Stimulated activated effector memory CD8-positive, alpha-beta T cell treated with anti-CD3 and anti-CD28 coated beads, Interleukin-12 subunit alpha, Interleukin-12 subunit beta, amount 100 ng/mL, for 72 hours (primary cell): Measurements from ENCODE around the gene IGFBP7.
"Not testable (repeated sequence)": the region's sequence is repeated elsewhere in the genome, so short reads cannot be mapped to it uniquely, and the experiment has no call there.

Experiments used
- ATAC-seq: fragments of 150-1000 bp; cut with Tn5 transposase; 2 replicates; pipeline ENCODE4 v1.10.0; 2021
- DNase-seq, 2 donors: peaks; one replicate each; pipeline ENCODE4 v3.0.0; 2021 to 2022; ENCODE audit warnings: low spot score in 2 of 2
- H3K27ac Mint-ChIP-seq: one replicate; pipeline ENCODE4 v1.8.0; 2022; ENCODE audit warnings: mild to moderate bottlenecking, mixed read lengths
- H3K36me3 Mint-ChIP-seq: one replicate; pipeline ENCODE4 v1.8.0; 2022; ENCODE audit warnings: mild to moderate bottlenecking, mixed read lengths
- H3K4me1 Mint-ChIP-seq: one replicate; pipeline ENCODE4 v1.8.0; 2022; ENCODE audit warnings: mixed read lengths
- H3K4me3 Mint-ChIP-seq: one replicate; pipeline ENCODE4 v1.8.0; 2022; ENCODE audit warnings: mild to moderate bottlenecking, mixed read lengths
- H3K9me3 Mint-ChIP-seq: one replicate; pipeline ENCODE4 v1.8.0; 2022; ENCODE audit warnings: mixed read lengths

The IGFBP7 gene

DNA sequence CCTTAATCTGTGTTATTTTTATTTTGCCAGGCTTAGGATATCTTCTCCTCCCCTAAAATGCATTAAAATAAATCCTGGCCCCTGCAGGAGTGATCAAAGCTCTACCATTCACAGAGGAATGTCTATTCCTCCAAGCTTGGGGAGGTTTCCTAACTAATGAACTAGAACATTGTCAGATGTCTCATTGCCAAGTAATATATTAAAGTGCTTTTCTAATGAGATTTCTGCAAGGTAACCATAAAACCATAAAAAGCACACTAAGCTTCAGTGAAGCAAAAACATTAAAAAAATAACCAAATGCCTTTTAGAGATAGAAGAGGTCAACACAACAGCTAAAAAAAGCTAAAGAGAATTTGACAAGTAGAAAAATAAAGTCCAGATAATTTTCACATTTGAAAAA lies 34.8 kb downstream of the IGFBP7 start:
- H3K4me1 Mint-ChIP-seq: no peaks in the 10 kb centered on the region
- H3K27ac Mint-ChIP-seq: no peak overlapping the region
- no peaks in the 10 kb centered on the region for H3K36me3 Mint-ChIP-seq
- DNase-seq (no peak), ATAC-seq (no peak)
- no peak overlapping the region for H3K4me3 Mint-ChIP-seq
- no peaks in the 10 kb centered on the region for H3K9me3 Mint-ChIP-seq

DNA sequence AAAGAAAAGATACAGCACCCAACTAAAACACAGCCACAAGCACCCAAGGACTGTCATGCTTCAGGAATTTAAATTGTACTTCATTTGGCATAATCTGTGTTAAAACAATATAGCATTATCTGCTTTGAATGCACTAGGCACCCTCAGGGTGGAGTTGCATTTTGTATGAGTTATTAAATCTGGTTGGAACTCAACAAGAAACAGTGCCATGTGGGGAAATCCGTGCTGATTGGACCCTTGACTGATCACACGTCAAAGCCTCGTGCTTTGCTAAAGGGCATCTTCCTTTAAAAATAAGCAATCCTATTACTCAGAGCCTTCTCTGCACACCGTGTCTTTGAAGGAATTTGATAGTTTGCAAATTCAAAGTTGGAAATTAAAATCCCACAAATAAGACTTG lies 35.4 kb downstream of the IGFBP7 start:
- ATAC-seq (no peak), DNase-seq (no peak)
- no peaks in the 10 kb centered on the region for H3K9me3 Mint-ChIP-seq
- H3K27ac Mint-ChIP-seq: no peak overlapping the region
- no peaks in the 10 kb centered on the region for H3K36me3 Mint-ChIP-seq
- H3K4me1 Mint-ChIP-seq: no peaks in the 10 kb centered on the region
- no peak overlapping the region for H3K4me3 Mint-ChIP-seq

DNA sequence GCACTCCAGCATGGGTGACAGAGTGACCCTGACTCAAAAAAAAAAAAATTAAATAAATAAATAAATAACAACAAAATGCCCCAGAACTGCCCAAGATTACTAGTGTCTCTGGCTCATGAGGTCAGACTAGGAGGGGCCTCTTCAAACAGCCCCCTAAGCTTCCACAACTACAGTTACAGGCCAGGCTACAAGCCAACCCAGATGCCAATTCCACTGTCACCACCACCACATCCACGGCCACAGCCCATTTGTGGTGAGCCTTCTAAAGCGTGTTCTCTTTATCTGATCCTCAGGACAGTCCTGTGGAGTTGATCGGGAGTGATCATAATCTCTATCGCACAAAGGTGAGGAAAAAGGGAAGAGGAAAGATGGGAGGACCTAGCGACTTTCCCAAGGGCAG lies 36.6 kb downstream of the IGFBP7 start:
- H3K36me3 Mint-ChIP-seq: no peaks in the 10 kb centered on the region
- H3K27ac Mint-ChIP-seq: no peak overlapping the region
- H3K4me1 Mint-ChIP-seq: no peaks in the 10 kb centered on the region
- DNase-seq (no peak), ATAC-seq (no peak)
- H3K4me3 Mint-ChIP-seq: no peak overlapping the region
- no peaks in the 10 kb centered on the region for H3K9me3 Mint-ChIP-seq

DNA sequence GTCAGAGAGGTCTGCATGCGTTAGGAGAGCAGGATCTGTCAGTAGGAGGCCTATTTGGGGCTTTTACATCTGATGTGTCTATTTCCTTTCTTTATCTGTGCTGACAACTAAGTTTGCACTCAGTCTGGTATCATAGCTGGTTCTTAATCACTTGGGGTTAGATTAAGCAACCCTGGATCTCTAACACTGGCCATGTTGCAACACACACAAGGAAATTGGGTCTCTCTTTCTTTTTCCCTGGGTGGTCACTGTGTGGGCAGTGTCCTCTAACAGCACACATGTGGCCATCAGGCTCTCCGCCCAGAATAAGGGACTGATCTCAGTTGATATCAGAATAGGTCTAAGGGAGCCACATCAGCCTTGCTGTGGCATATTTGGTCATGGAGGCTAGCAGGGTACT lies 38.9 kb downstream of the IGFBP7 start:
- ATAC-seq (no peak), DNase-seq (no peak)
- Mint-ChIP-seq H3K4me1 (no peaks in the 10 kb centered on the region), H3K27ac (no peak overlapping the region), H3K4me3 (no peak overlapping the region), H3K9me3 (no peaks in the 10 kb centered on the region), H3K36me3 (no peaks in the 10 kb centered on the region)

DNA sequence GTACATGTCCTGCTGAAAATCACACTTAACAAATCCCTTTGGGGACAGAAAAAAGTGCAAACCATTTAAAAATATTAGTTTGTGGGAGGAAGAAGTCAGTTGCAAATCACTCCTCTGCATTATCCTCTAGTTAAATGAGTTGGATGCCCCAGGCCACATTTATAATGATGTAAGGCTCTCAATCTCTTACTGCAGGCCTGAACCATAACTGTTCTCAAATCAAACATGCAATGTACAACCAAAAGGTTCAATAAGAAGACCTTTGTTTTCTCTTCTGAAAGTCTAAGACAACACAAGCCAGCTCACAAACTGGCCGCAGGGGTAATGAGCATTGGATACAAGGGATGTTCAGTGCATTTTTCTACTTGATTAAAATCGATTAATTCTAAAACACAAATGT lies 39.7 kb downstream of the IGFBP7 start:
- DNase-seq: no peak
- Mint-ChIP-seq H3K36me3 (no peaks in the 10 kb centered on the region), H3K9me3 (no peaks in the 10 kb centered on the region), H3K4me1 (no peaks in the 10 kb centered on the region), H3K4me3 (no peak overlapping the region), H3K27ac (no peak overlapping the region)
- no peak for ATAC-seq

DNA sequence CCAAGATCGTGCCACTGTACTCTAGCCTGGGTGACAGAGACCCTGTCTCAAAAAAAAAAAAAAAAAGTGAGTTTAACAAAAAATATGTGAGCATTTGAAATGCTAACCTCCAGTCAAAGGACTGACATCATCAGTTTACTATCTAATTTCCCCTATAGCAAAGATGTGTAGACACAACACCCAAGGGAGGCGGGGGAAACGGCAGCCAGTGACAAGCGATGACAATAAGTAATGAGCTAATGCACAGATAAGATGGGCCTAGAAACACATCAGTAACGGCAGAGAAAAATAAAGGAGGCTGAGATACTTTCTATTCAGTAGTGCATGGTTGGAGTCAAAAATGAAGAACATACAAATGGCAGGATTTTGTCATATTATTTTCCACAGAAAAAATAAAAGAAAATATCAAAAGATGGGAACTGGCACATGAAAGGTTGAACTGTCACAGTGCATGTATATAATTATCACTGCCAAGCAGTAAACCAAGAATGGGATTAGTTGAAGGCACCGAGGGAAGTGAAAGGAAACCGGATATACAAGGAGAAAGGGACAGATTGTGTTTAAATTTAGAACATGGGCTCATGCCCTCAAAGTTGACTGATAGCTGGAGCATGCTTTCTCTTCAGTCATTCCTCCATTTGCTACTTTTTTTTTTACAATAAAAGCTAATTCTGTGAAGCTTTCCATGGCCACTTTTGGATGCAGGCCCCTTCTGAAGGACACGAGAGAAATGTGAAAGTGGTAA lies 41.8 kb downstream of the IGFBP7 start:
- Mint-ChIP-seq H3K4me3 (no peak overlapping the region), H3K9me3 (no peaks in the 10 kb centered on the region), H3K4me1 (no peaks in the 10 kb centered on the region), H3K36me3 (no peaks in the 10 kb centered on the region), H3K27ac (no peak overlapping the region)
- DNase-seq (no peak), ATAC-seq (no peak)

DNA sequence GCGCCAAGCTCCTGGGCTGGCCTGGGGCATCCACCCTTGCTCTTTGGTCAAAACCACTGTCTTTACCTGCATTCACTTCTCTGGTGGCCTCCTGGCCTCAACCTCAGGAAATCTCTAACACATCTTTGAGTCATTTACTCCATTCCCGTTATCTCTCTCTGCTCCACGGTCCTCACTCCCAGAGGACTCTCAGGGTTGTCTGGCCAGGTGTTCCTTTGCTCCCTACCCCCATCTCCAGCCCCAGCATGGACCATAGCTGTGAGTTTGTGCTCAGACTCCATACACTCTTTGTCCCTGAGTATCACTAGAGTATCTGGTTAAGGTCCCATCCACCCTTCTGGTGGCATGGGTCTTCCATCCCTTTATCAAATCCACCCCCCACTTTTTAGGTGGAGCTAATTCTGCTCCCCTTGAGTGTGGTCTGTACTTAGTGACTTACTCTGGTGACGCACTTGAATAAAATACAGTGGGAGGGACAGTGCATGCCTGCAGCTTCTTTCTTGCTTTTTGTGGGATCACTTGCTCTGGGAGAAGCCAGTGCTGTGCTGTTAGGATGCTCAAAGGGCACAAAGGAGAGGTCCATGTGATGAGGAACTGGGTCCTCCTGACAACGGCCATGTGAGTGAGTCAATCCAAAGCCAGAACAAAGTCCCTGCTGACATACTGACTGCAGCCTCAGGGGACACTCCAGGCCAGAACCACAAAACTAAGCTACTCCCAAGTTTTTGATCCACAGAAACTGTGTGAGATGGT lies 44.3 kb downstream of the IGFBP7 start:
- H3K9me3 Mint-ChIP-seq: no peaks in the 10 kb centered on the region
- H3K36me3 Mint-ChIP-seq: no peaks in the 10 kb centered on the region
- no peak for DNase-seq
- no peak overlapping the region for H3K4me3 Mint-ChIP-seq
- no peak for ATAC-seq
- H3K27ac Mint-ChIP-seq: no peak overlapping the region
- no peaks in the 10 kb centered on the region for H3K4me1 Mint-ChIP-seq

DNA sequence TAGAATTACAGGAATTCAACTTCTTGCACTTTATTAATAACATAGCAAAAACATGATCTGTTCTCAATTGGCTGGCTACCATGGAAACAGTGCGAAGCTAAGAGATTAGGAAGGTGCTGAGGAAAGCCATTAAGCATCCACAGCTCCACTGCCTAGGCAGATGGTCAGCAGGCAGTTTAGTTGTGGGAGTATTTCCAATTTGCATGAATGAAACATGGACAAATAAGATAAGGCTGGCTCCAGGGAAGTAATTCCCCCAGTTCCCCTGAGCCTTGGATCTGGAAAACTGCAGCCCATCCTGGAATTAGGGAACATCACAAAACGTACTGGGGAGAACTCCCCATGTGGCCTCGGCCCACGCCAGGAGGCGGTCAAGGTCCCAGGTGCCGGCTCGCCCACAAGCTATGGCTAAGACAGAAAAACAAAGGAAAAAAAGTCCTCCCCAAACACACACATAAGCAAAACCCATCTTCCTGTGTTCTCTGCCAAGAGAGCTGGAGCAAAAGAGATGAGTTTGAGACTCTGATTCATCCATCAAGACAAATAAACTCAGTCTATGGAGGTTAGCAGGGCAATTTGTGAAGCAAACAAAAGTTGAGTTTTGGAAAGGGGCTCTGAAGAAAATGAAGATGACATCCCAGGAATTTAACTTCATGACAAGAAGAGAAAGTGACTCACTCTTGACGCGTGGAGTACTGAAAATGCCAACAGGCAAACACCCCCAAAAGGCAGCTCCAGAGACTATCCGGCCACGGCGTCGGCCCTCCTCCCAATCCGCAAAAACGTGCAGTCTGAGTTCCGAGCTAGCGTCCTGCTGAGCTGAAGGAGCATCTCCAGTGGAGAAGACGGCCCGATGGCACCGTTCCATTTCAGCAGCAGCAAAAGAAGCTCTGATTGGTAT lies 45.1 kb downstream of the IGFBP7 start:
- H3K4me1 Mint-ChIP-seq: no peaks in the 10 kb centered on the region
- no peak overlapping the region for H3K27ac Mint-ChIP-seq
- ATAC-seq (no peak), DNase-seq (no peak)
- no peak overlapping the region for H3K4me3 Mint-ChIP-seq
- no peaks in the 10 kb centered on the region for H3K9me3 Mint-ChIP-seq
- no peaks in the 10 kb centered on the region for H3K36me3 Mint-ChIP-seq

DNA sequence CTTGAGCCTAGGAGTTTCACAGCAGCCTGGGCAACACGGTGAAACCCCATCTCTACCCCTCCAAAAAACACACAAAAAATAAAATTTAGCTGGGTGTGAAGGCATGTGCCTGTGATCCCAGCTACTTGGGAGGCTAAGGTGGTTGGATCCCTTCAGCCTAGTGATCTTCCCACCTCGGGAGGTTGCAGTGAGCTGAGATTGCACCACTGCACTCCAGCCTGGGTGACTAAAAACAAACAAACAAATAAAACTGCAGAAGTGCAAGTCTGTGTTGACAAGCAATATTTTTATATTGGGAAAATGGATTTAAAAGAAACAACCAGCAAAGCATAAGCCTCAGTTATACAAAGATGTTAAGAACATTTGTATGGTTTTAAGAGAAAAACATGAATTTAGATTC lies 46.1 kb downstream of the IGFBP7 start:
- H3K27ac Mint-ChIP-seq: no peak overlapping the region

DNA sequence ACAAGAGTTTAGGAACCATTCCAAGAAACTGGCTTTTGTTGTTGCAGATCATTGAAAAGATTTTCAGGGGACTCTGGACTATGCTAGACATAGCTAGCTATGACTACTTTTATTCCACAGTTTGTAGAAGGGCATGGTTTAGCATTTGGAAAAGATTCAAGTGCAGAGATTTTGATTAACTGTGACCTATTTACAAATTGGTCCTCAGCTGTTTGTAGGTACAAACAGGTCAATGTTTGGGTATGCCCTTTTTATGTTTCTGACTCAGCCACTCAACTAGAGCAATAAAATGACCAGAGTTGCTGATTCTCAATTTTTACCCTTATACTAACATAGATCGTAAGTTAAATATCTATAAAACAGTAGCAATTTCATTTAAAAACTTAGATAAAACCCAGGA lies 46.7 kb downstream of the IGFBP7 start:
- DNase-seq (no peak), ATAC-seq (no peak)
- no peak overlapping the region for H3K4me3 Mint-ChIP-seq
- no peak overlapping the region for H3K27ac Mint-ChIP-seq
- H3K9me3 Mint-ChIP-seq: no peaks in the 10 kb centered on the region
- no peaks in the 10 kb centered on the region for H3K36me3 Mint-ChIP-seq
- no peaks in the 10 kb centered on the region for H3K4me1 Mint-ChIP-seq

More for the DNA sequence above, 46.1 kb downstream of the IGFBP7 start:
- no peaks in the 10 kb centered on the region for H3K4me1 Mint-ChIP-seq
- no peaks in the 10 kb centered on the region for H3K36me3 Mint-ChIP-seq
- no peak overlapping the region for H3K4me3 Mint-ChIP-seq
- no peaks in the 10 kb centered on the region for H3K9me3 Mint-ChIP-seq
- DNase-seq (no peak), ATAC-seq (no peak)

DNA sequence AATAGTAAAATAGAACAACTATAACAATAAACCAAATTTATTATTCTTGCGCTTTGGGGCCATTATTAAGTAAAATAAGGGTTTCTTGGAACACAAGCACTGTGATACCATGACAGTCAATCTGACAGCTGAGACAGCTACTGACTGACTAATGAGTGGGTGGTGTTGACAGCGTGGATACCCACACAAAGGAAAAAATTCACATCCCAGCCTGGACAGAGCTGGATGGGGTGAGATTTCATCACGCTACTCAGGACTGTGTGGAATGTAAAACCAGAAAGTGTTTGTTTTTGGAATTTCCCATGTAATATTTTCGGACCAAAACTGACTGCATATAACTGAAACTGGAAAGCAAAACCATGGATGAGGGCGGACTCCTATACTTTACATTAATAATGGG lies 48.8 kb downstream of the IGFBP7 start:
- no peaks in the 10 kb centered on the region for H3K9me3 Mint-ChIP-seq
- no peak for DNase-seq
- ATAC-seq: no peak

DNA sequence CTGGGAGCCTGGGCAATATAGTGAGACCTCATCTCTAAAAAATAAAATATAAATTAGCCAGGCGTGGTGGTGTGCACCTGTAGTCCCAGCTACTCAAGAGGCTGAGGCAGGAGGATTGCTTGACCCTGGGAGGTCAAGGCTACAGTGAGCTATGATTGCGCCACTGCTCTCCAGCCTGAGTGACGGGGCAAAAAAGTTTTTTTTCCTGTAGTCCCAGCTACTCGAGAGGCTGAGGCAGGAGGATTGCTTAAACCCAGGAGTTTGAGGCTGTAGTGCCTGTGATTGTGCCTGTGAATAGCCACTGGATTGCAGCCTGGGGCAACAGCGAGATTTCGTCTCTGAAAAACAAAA lies 49.5 kb downstream of the IGFBP7 start:
- H3K27ac Mint-ChIP-seq, H3K4me1 Mint-ChIP-seq, H3K9me3 Mint-ChIP-seq, H3K36me3 Mint-ChIP-seq, H3K4me3 Mint-ChIP-seq, ATAC-seq, DNase-seq: not testable (repeated sequence)

More for the DNA sequence above, 48.8 kb downstream of the IGFBP7 start:
- H3K4me3 Mint-ChIP-seq: no peak overlapping the region
- no peaks in the 10 kb centered on the region for H3K4me1 Mint-ChIP-seq
- H3K27ac Mint-ChIP-seq: no peak overlapping the region
- no peaks in the 10 kb centered on the region for H3K36me3 Mint-ChIP-seq

DNA sequence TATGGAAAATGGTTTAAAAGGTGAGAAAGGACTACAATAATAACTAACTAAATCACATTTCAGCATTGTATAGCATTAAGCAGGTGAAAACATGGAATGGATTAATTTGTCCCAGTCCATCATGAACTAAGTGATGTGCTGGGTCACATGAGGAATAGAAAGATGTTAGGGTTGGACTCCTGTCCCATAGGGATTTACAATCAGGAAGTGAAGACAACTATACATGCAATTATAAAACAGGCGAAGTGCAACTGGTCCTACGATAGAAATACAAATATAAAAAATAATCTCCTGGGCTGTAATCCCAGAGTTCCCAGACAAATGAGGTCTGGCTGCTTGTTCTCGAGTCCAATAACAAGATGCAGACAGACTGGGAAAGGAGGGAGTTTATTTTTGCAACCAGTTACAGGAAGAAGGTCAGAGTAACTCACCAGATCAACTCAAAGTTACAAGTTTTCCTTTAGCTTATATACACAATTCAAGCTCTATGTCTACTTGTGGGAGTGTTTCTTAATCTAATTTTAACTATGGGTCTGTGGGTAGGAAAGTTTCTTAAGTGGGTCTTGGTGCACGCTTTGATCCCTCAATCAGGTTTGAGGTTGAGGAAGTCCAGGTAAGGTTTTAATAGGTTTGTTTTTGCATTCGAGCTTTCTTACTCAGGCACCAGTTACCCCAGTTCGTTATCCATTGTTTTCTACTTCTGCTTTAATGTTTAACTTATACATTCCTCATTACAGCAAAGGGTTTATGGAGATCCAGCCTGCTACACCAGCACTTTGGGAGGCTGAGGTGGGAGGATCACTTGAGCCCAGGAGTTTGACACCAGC lies 50.1 kb downstream of the IGFBP7 start:
- ATAC-seq (no peak), DNase-seq (no peak)
- no peak overlapping the region for H3K4me3 Mint-ChIP-seq
- H3K36me3 Mint-ChIP-seq: no peaks in the 10 kb centered on the region
- no peak overlapping the region for H3K27ac Mint-ChIP-seq
- no peaks in the 10 kb centered on the region for H3K4me1 Mint-ChIP-seq
- H3K9me3 Mint-ChIP-seq: no peaks in the 10 kb centered on the region

DNA sequence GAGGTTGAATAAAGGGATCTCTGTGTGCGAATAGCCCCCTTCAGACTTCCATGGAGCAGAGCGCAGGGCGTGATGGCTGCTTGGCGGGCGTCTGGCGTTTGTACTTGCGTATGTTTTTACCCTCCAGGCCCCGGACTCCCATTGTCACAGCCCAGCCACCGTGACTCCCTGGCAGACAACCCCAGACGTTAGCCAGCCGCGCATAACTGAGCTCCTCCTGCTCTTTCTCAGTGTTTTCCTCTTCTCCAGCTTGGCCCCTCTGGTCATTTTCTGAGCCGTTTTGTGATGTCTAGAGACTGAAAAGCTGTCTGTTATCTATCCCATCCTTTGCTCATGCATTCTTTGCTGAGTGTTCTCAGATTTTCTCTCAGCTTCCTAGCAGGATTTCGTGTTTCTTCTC lies 54.3 kb downstream of the IGFBP7 start:
- H3K4me3 Mint-ChIP-seq: no peak overlapping the region
- no peak for ATAC-seq
- H3K4me1 Mint-ChIP-seq: no peaks in the 10 kb centered on the region
- no peak for DNase-seq
- H3K27ac Mint-ChIP-seq: no peak overlapping the region
- no peaks in the 10 kb centered on the region for H3K36me3 Mint-ChIP-seq
- H3K9me3 Mint-ChIP-seq: no peaks in the 10 kb centered on the region

DNA sequence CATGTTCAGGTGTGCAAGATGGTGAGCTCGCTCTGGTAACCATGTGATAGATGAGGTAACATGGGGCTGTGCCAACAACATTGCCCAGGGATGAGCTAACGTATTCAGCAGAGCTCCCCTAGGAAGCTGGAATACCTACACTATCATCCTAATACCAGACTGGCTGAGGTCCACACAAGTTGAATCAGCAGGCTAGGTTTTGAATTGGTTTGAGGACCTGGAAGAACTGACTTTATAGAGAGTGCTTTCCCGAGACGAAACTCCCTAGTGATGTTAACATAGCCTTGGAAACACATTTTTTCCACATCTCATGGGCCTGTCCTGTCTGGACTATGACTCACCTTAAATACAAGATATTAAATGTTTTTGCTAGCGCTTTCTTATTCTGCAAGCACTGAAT lies 56.7 kb downstream of the IGFBP7 start:
- Mint-ChIP-seq H3K4me1 (no peaks in the 10 kb centered on the region), H3K27ac (no peak overlapping the region), H3K9me3 (no peaks in the 10 kb centered on the region), H3K36me3 (no peaks in the 10 kb centered on the region), H3K4me3 (no peak overlapping the region)
- DNase-seq (no peak), ATAC-seq (no peak)
